Activated CD4-positive, alpha-beta T cell treated with anti-CD3 and anti-CD28 coated beads, Interleukin-2, Interleukin-4, amounts not matched to agents 100 ng/mL and 50 ng/mL, durations not matched to agents 16 hours and 8 hours (primary cell): Measurements from ENCODE around the gene PREP.
"Not testable (repeated sequence)": the region's sequence is repeated elsewhere in the genome, so short reads cannot be mapped to it uniquely, and the experiment has no call there.

Experiments
- DNase-seq: peaks from one replicate; pipeline ENCODE4 v3.0.0-alpha.2; 2020; ENCODE audit warnings: low spot score

The PREP gene

GRCh38 chr6:105402939-105403935, at the start of gene PREP:
PREP (minus strand) TSS chr6:105403082; CDS start chr6:105402891, 191 bp downstream.
- peak; percentile 85 for DNase-seq

GRCh38 chr6:105452376-105452775, 49.5 kb upstream of the PREP start:
- DNase-seq, result no peak

GRCh38 chr6:105449756-105450390, 47.0 kb upstream of the PREP start:
- no peak for DNase-seq

- no peak for DNase-seq
These were observed 42.6 kb upstream of the PREP start for GRCh38 chr6:105445481-105445880.

- DNase-seq, result no peak
These were observed 41.1 kb upstream of the PREP start for GRCh38 chr6:105443941-105444340.

- DNase-seq, result no peak
These were observed 39.5 kb upstream of the PREP start for GRCh38 chr6:105442369-105442768.

- DNase-seq, result no peak
These were observed 34.4 kb upstream of the PREP start for GRCh38 chr6:105437236-105437635.

- DNase-seq, result no peak
These were observed 30.8 kb upstream of the PREP start for GRCh38 chr6:105433723-105434122.

GRCh38 chr6:105432797-105433196, 29.9 kb upstream of the PREP start:
- DNase-seq, result peak; percentile 30

- peak; percentile 61 for DNase-seq
These were observed 28.3 kb upstream of the PREP start for GRCh38 chr6:105431226-105431625.

- no peak for DNase-seq
These were observed 27.8 kb upstream of the PREP start for GRCh38 chr6:105430685-105431084.

- no peak for DNase-seq
These were observed 26.8 kb upstream of the PREP start for GRCh38 chr6:105429676-105430075.

- DNase-seq, result no peak
These were observed 25.6 kb upstream of the PREP start for GRCh38 chr6:105428342-105428957.

- peak; percentile 67 for DNase-seq
These were observed 21.4 kb upstream of the PREP start for GRCh38 chr6:105424175-105424783.

GRCh38 chr6:105416971-105417370, 14.1 kb upstream of the PREP start:
- DNase-seq, result not testable (repeated sequence)

GRCh38 chr6:105409734-105410133, 6.9 kb upstream of the PREP start:
- no peak for DNase-seq

- DNase-seq, result peak; percentile 34
These were observed 568 bp downstream of the PREP start for GRCh38 chr6:105402090-105402938.

- no peak for DNase-seq
These were observed 1.4 kb downstream of the PREP start for GRCh38 chr6:105401247-105402089.

GRCh38 chr6:105400501-105400900, 2.4 kb downstream of the PREP start:
- DNase-seq, result no peak

- no peak for DNase-seq
These were observed 4.0 kb downstream of the PREP start for GRCh38 chr6:105398859-105399258.
